ENCODE measurements around the gene ARHGAP21.

Gene ARHGAP21

GRCh38 chr10:24651923-24652322 lies 71.8 kb downstream of the ARHGAP21 start:
- TF ChIP-seq CTCF (IDR thresholded peaks at IDR 0.05; ENCODE audit: insufficient read depth, low read depth, low read length, missing control alignments) = no peak
- H3K4me3 ChIP-seq (ENCODE audit: low read depth, low read length) = peak overlapping the region; percentile 38
- no peak for DNase-seq (ENCODE audit: low read depth)

GRCh38 chr10:24650669-24651391 lies 72.9 kb downstream of the ARHGAP21 start:
- TF ChIP-seq CTCF (IDR thresholded peaks at IDR 0.05; ENCODE audit: insufficient read depth, low read depth, low read length, missing control alignments) = no peak
- DNase-seq (ENCODE audit: low read depth) = no peak
- H3K4me3 ChIP-seq (ENCODE audit: low read depth, low read length) = no peak overlapping the region

GRCh38 chr10:24645784-24646183 lies 77.9 kb downstream of the ARHGAP21 start:
- TF ChIP-seq CTCF (IDR thresholded peaks at IDR 0.05; ENCODE audit: insufficient read depth, low read depth, low read length, missing control alignments) = no peak
- DNase-seq (ENCODE audit: low read depth) = peak; percentile 30
- H3K4me3 ChIP-seq (ENCODE audit: low read depth, low read length) = no peak overlapping the region

- TF ChIP-seq CTCF (IDR thresholded peaks at IDR 0.05; ENCODE audit: insufficient read depth, low read depth, low read length, missing control alignments) = no peak
- DNase-seq (ENCODE audit: low read depth) = no peak
These were observed 78.7 kb downstream of the ARHGAP21 start for GRCh38 chr10:24645022-24645421.

GRCh38 chr10:24643679-24644209 lies 79.9 kb downstream of the ARHGAP21 start:
- TF ChIP-seq CTCF (IDR thresholded peaks at IDR 0.05; ENCODE audit: insufficient read depth, low read depth, low read length, missing control alignments) = no peak
- no peak for DNase-seq (ENCODE audit: low read depth)
- H3K4me3 ChIP-seq (ENCODE audit: low read depth, low read length) = no peak overlapping the region

More at GRCh38 chr10:24645022-24645421, 78.7 kb downstream of the ARHGAP21 start:
- H3K4me3 ChIP-seq (ENCODE audit: low read depth, low read length) = no peak overlapping the region

- TF ChIP-seq CTCF (IDR thresholded peaks at IDR 0.05; ENCODE audit: insufficient read depth, low read depth, low read length, missing control alignments) = peak; percentile 65
- DNase-seq (ENCODE audit: low read depth) = peak; percentile 73
- no peak overlapping the region for H3K4me3 ChIP-seq (ENCODE audit: low read depth, low read length)
These were observed 80.6 kb downstream of the ARHGAP21 start for GRCh38 chr10:24642921-24643678.

All from GM12865 (cell line).